HG03045 (cell line): Measurements from ENCODE around the gene BRD1.

ENCODE experiments used
- ATAC-seq: cut with Tn5 transposase; IDR thresholded peaks from one replicate; pipeline ENCODE4 v1.9.1; 2021; ENCODE audit warnings: mild to moderate bottlenecking, moderate library complexity; ENCODE audit not compliant: unreplicated experiment

Gene BRD1

GRCh38 chr22:49803737-49804375 is 23.8 kb downstream of the BRD1 start:
- no peak for ATAC-seq

- ATAC-seq, result no peak
Observed at GRCh38 chr22:49803134-49803533, 24.5 kb downstream of the BRD1 start.

DNA sequence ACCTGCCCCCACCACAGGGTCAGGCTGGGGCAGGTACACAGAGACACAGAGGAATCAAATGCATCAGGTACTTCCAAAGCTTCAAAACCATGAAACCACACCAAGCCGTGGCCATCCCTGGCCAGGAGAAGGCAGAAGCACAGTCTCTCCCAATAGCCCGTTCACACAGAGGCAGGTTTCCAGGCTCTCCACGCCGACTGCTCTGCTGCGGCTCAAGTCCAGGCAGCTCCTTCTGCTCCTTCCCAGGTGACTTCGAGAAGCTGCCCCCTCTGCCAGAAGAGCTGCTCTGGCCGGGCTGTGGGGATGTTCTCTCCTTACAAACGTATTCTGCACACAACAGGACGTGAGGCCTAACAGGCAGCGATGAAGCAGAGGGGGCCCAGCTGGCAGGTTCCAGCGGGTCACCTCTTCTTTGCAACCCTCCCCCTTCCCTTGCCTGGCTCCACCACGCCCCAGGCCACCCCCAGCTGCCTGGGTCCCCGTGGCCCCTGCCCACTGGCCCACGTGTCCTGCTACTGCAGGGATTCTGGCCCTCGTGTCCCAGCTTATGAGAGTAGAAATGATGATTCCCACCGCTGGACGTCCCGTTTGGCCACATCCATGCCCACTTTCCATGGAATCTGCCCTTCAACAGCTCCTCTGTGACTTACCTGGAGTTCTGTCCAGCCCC is 26.1 kb downstream of the BRD1 start:
- ATAC-seq, result no peak

- ATAC-seq, result no peak
Observed at GRCh38 chr22:49800408-49801238, 27.1 kb downstream of the BRD1 start.

GRCh38 chr22:49799431-49800075 is 28.1 kb downstream of the BRD1 start:
- no peak for ATAC-seq

- ATAC-seq, result no peak
Observed at GRCh38 chr22:49798486-49799151, 29.1 kb downstream of the BRD1 start.

- no peak for ATAC-seq
Observed at GRCh38 chr22:49797706-49798105, 30.0 kb downstream of the BRD1 start.

GRCh38 chr22:49796596-49797270 is 30.9 kb downstream of the BRD1 start:
- ATAC-seq, result no peak

- no peak for ATAC-seq
Observed at GRCh38 chr22:49795521-49795920, 32.2 kb downstream of the BRD1 start.

DNA sequence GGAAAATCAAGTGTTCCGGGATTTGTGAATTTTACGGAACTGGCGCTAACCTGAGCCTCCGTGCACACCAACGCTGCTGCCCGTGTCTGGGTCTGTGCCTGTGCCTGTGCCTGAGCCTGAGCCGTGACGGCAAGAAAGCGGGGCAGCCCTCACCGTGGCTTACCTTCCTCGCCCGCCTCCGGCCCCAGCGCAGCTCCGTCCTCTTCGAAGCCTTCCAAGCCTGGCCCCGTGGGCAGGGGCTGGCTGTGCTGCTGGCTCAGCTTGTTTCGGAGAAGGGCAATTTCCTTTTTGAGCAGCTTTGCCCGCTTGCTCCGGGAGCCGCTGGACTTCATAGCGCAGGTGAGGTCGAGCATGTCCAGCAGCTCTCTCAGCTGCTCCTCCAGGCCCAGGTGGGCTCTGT is 33.8 kb downstream of the BRD1 start:
- no peak for ATAC-seq

DNA sequence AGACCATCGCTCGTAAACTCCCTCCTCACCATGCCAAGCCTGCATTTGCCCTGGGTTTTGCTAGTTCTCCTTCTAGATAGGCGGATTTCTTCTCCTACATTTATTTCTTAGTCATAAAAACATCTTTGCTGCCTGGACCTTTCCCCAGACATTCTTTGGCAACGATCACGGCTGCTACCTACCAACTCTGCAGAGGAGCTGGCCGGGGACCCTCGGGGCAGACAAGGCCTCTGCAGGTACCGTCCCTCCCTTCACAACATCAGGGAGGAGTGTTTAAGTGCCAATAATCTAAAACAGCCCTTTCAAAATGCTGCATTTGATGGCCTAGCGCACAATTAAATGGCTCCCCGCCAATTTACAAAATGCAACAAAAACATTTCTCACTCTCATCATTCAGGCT is 34.4 kb downstream of the BRD1 start:
- no peak for ATAC-seq

DNA sequence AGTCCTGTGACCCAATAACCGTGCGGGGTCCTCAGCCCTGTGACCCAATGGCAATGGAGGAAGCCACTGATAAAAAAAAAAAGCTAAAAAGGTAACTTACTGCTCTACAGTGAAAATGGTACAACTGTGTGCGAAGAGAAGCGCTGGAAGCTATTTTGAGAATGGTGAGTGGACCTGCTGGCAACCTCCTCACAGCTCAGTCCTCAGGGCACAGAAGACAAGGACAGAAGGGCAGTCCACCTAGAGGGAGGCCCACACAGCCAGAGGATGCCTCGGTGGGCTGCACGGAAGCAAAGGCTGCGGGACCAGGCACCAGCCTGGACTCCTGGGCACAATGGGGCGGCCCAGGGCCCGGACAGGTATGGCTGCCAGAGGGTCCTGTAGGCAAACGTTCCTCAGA is 35.6 kb downstream of the BRD1 start:
- no peak for ATAC-seq

- no peak for ATAC-seq
Observed at GRCh38 chr22:49791682-49792081, 36.0 kb downstream of the BRD1 start.

DNA sequence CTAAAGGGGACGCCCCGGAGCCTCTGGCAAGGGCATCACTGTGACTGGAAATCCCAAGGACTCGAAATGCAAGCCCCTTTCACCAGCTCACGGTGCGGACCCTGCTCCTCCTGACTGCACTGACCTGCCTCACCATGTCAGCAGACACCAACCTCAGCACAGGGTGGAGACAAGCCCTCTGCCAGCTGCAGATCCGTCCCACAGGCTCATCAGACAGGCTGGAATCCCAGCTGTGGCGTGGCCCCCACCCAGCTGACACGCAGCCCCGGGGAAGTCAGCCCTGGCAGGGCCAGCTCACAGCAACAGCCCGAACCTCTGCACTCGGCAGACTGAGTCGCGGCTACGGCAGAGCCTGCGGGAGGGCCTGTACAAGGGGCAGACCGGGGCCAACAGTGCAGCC is 36.8 kb downstream of the BRD1 start:
- ATAC-seq, result no peak

GRCh38 chr22:49789289-49790141 is 38.2 kb downstream of the BRD1 start:
- ATAC-seq, result no peak

DNA sequence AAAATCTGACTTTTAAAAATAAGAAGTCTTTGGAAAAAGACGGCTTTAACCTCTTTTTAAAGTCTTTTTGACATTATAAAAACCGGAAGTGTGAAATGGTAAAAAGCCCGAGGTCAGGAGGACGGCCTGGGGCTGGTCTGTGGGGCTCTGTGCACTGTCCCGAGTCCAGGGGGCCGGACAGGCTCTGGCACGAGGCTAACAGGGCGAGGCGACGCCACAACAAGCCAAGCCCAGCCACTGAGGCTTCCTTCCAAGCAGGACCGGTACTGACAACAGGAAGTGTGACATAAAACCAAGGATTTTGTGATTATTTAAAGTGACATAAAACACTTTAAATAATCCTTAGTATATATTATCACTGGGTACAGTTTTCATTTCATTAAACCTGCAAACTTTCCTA is 39.2 kb downstream of the BRD1 start:
- ATAC-seq, result no peak

DNA sequence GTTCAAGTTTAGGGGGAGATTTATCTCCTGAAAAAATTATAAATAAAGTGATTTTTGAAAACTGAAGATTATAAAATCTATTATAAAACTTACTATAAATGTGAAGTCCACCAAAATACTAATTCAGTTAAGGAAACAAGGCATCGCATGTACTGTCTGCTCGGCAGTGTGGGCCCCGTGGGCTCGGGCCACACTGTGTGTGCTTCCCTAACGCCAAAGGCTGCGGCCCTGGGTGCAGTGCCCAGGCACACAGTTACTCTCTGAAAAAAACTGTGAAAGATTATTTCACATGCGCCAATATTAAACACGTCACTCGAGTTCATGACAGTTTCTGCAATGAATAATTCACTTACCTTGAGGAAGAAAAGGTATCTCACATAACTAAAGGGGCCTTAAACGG is 39.8 kb downstream of the BRD1 start:
- ATAC-seq, result no peak

DNA sequence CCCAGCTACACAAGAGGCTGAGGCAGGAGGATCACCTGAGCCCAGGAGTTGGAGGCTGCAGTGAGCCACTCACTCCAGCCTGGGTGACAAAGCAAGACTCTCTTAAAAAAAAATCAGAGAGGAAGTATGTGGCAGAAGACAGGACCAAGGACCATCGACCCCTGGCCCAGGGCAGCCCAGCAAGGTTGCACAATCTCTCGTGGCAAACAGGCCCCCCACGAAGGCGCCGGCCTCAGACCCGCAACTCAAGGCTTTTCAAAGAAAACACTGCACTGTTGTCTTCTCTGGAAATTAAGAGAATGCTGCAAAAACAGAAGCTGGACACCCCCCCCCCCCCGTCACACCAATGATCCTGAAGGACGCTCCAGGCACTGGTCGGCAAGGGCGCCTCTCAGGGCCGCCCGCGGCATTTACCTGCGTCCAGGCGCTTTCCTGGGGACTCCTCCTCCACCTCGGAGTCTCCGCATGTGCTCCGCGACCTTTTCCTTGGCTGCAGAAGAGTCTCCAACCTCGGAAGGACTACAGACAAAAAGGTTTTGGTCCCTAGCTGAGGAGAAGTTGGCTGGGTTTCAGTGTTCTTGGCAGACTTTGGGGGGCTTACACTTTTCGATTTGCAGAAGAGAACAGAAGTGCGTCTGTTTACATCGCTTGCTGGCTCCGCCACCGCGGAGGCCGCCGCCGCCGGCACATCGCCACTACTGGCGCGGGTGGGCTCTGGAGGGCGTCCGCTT is 40.5 kb downstream of the BRD1 start:
- ATAC-seq, result no peak
